RPMI7951 (cell line): Measurements from ENCODE around the gene CHI3L1. TPM values are rescaled to one million over a fixed set of nuclear protein-coding genes. Genes with fewer than 3 reads are reported as not detected.
A peak's percentile ranks its signal among the peaks of the same experiment; 100 is the strongest.

Experiments
- DNase-seq: peaks from one replicate; pipeline ENCODE4 v3.0.0-alpha.2; 2012; ENCODE audit warnings: low read depth
- total RNA-seq: library from RNA; depleted of rRNA; stranded (reverse); fragments of >200 nt; shearing (Covaris generic); gene quantifications from 2 replicates; pipeline ENCODE4 v1.2.3, GENCODE V29; 2014

Gene CHI3L1
- total RNA-seq, 1 experiment from 2014 or later = not detected

DNA sequence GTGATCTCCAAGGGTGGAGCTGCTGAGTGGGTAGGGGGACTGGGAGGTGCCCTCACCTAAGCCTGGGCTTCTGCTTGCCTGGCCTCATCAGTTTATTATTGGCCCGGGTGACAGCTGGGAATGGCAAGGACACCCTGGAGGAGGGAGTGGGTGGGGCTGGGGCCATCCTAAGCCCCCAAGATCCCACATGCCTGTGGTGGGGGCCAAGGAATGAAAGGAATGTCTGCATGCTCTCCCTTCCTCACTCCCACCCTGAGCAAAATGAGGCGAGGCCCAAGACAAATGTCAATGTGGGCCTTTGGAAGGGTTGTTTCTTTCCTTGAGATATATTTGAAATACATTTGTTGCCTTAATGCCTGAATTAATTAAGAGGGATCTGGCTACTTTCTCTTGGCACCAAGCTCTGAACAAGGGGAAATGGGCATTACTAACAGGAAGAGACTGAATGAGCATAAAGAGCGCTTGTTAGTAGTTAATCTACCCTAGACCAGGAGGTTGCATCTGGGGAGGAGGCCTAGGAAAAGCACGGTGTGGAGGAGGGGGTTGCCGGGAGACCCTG, 19.7 kb upstream of the CHI3L1 start:
- no peak for DNase-seq

DNA sequence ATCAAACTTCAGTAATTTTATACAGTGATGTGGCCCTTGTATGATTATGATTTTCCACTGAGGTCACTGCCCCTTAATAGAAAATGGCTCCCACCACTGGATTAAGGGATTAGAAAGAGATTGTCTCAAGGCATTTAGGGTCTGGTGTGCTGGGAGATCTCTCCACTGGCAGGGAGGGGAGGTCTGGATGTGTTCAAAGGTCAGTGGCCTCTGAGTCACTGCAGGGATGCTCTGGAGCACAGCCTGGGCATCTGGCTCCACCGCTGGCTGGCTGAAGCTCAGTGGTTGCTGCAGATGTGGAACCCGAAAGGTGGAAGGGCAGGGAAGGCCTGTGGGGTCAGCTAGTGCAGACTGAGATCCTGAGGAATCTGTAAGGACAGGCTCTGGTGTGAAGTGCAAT, 18.3 kb upstream of the CHI3L1 start:
- DNase-seq = no peak

DNA sequence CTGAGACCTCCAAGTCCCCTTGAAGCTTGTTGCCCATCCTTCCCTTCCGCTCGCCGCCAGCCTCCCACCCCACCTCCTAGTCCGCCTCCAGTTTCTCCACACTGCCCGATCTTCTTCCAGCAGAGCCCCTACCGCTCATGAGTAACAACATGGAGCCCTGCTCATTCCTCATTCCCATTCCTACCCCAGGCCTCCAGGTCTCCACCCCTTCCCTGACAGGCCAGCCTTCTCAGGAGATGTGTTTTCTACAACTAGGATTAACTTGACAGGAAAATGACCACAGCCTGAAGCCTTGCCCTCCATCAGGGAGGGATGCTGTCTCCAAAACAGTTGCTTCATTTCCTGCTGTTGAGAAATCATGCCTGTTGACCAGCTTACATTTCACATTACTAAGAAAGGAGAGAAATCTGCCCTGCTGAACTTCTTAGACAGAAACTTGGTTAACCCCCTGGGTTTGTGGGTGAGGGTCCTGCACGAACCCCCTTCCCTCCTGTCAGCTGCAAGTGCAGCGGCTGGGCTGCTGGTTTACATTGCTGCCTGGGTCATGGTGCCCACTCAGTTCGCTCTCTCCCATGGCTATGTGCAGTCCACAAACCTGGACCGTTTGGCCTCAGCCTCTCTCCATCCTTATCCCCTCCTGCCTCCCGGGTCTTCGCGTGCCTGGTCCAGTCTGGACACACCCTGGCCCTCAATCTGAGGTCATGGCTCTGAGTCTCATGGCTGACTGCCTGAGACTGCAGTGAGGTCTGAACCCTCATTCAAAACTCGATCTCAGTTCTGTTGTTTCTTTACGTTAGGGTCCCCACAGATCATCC, 16.1 kb upstream of the CHI3L1 start:
- peak; percentile 49 for DNase-seq

DNA sequence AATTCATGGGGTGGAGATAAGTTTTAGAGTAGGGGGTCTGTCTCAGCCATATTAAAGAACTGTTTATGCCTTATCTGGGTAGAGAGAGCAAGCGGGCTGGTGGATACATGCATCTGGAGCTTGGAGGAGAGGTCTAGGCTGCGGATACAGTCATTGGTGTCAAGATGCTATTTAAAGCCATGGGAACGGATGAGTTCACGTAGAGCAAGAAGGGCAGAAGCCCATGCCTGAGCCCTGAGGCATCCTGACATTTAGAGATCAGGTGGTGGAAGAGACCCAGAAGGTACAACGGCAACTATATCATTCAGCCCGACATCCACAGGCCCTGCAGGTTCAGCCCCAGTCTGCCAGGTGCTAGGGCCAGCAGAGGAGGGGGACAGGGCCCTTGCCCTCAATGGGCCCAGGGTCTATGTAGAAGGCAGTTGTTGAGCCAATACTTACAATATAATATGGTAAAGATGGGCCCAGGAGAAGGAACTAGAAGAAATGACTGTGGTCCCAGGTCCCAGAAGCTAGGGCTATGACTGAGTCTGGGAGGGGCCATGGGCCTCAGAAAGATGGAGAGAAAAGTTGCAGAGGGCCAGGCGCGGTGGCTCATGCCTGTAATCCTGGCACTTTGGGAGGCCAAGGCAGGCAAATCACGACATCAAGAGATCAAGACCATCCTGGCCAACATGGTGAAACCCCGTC, 15.2 kb upstream of the CHI3L1 start:
- no peak for DNase-seq

DNA sequence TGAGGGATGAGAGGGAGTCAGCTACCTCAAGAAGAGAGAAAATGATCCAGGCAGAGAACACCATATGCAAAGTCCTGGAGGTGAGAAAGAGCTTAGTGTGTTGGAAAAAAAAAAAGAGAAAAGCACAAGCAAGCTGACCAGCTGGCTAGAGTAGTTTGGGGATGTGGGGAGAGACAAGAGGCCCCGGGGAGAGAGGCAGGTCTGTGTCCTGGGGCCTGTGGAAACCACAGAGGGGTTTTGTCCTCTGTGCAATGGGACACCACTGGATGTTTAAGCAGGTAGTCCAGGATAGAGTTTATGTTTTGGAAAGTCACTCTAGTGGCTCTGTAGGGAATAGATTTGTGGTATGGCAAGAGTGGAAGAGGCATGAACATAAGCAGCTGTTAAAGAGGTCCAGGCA, 14.4 kb upstream of the CHI3L1 start:
- no peak for DNase-seq

DNA sequence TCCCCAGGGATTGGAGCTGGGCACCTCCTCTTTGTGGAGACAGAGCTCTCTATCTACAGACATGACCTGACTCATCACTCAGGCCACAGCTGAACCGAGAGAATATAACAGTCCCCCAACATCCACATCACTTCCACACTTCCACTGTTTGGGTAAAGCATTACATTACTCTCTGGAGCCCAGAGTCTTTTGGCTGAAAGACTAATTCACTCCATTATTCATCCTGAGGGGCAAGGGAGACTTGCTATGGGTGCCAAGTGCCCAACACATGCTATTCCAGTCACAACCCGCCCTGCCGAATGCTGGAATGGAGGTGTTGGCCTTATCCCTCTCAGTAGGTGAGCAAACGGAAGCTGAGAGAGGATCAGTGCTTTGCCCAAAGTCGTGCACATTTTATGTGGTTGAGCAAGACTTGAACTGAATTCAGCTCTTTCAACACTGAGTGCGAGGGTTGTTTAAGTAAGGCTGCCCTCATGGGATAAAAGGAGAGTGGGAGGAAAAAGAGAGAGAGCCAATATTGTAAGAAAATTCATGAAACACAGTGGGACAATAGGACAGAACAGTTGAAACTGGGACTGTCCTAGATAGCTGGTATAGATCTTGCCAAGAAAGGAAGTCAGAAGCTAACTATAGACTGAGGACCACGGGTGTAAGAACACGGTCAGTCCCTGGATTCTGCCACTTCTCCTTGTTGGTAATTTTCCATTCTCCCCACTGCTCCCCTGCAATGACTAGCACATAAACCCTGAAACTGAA, 13.5 kb upstream of the CHI3L1 start:
- DNase-seq = peak; percentile 44

DNA sequence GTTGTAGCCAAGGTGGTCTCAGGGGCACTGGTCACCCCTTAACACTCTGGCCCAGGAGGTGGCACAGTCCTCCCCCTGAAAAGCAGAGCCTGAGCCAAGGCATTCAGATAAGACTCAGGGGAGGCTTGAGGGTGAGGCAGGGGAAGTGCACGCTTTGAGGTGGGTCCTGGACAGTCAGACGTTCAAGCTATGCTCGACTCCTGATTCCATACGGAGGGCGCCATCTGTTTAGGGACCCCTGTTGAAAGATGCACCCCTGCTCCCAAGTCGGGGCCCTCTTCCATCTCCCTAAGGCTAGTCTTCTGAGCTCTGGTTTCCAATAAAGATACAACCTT, 12.9 kb upstream of the CHI3L1 start:
- no peak for DNase-seq

DNA sequence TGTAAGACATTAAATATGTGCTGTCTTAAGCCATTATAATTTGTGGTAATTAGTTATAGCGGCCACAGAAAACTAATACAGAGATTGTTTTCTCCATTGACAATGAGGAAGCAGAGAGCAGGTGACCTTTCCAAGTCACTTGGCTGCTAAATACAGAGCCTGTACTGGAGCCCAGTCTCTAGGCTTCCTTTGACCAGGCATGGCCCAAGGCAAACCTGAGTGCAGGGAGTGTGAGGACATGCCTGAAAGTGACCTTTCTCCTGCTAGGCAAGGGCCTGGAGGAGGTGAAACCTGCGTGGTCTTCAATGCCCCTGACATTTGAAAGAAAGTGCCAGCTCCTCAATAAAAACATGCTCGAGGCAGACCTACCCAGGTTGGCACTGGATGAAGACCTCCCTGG, 12.5 kb upstream of the CHI3L1 start:
- DNase-seq = no peak

DNA sequence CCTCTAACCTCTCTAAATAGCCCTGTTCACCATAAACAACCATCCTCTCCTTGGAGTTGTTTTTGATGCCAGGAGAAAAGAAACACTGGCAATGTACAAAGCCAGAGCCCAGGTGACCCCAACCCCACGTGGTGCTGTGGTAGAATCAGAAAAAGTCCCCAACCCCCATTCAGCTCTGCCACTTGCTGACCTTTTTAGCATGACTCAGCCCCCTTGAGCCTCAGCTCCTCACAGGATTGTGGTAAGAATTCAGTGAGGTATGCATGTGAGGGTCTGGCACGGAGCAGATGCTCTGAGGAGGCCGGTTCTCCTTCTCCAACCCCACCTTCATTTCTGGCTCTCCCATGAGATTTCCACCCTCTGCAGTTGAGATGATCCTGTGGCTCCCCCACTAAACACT, 11.1 kb upstream of the CHI3L1 start:
- DNase-seq = peak; percentile 84

DNA sequence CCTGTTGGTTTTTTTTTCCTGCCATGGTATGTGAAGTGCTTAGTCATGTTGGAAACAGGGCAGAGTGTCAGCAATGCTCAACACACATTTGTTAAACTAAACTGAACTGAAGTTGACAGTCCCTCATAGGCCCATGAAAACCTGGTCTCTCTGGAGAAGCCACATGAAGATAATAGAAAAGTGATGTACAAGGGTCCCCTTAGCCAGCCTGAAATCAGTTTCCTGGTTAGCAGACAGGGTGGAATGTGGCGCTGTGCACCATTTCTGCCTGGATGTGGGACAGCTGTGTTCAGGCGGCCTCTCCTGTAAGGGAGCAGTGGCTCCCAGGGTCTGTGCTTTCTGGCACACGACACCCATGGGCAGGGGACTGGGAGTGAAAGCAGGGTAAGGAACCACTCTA, 9.9 kb upstream of the CHI3L1 start:
- peak; percentile 14 for DNase-seq

DNA sequence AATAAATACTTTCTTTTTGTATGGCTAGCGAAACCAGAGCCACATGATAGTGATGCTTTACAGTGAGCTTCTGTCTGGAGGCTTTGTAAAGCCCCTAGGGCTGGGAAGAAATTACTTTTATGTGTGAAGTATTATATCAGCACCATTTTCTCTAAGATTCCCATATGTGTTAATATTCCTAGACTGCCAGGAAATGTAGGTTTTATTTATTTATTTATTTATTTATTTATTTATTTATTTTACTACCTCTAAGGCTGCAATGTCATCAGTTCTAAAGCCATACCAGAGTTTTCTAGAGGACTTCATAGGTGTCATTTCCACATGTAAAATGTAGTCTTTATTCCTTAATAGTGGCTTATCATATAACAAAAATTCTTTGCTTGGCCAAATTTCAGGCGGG, 4.4 kb upstream of the CHI3L1 start:
- no peak for DNase-seq

DNA sequence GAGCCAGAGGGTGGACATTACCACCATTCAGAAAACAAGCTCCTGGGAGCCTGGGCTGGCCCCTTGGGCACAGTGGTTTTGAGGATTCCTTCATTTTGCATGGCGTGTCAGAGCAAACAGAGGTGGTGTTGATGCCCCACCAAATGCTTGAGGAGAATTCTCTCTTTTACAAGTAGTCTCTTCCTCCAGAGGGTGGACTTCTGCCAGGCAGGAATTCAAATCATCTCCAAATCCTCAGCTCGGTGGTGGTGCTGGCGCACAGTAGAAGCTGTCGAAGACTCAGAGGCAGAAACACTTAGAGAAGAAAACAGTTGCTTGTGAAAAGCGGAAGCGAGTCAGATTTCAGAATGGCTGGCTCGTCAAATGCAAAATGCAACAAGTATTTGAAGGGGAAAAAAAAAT, 3.4 kb upstream of the CHI3L1 start:
- DNase-seq = peak; percentile 60

DNA sequence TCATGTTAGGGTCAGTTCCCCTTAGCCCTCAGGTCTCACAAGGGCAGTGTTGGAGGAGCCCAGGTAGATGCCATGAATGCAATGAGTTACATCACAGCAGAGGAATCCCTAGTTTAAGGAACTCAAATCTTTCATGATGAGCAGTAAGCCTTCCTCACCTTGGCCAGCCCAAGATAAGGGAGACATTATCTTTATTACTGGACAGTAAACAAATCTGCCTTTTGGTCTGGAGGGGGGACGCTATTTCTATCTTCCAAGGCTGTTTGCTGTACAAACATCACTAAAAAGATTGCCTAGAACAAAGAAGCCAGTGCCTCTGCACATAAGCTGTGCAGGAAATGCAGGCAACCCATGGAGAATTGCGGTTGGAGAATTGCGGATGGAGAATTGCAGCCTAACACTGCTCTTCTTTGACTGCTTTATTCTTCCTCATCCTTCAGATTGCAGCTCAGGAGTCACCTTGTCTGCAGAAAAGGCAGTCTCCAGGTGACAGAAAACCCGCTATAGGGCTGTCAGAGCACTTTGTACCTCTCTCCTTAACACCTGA, 2.3 kb upstream of the CHI3L1 start:
- DNase-seq = no peak

DNA sequence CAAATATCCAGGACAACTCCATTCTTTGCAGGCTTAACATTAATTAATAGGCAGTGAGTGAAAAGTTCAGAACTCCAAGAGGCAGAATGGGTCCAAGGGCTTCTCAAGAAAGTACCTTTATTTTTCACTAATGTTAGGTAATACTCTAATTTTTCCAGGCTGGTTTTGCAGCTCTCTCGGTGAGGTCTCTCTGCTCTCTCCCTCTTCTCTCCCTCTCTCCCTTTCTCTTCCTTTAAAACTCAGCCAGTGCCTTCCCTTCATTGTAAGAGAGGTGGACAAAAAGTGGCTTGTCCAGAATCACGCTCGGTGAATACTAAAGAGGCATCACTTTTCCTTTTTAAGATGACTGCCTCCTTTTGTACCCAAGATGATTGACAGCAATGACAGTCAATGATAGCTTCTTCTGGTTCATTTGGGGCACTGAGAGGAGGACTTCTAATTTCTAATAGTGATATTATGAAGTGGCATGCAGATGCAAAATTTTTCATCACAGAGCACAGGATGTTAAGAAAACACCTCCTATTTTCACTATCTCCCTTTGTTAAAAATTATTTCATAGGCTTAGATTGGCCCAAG, 1.3 kb upstream of the CHI3L1 start:
- DNase-seq = no peak

DNA sequence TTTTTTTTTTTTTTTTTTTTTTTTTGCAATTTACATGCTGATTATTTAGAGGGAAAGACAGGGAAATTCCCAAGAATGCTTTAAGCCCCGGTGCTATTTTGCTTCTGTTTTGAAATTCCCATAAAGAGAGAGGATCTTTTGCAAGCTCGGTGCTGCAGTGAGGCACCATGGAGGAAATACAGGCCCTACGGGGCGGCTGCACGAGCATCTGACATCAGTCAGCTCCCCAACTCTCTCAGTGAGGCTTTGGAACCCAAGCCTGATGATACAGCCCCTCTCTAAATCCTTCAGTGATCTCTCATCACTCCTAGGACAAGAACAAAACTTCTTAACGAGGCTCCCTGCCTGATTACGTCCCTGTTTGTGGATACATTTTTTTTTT, 791 bp upstream of the CHI3L1 start:
- no peak for DNase-seq

DNA sequence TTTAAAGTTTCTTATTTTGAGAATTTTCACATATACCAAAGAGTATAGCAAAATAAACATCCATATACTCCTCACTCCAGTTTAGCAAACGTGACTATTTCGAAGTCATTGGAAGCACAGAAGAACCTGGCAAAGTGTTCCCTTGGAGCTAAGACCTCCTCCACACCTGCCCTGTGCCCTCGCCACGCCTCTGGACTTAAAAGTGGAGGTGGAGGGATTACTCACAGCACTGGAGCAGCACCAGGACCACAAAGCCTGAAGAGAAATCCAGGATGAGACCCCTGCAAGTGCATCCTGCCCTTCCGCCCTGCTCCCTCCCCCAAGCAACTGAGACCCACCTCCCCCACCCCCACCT, 436 bp downstream of the CHI3L1 start:
- no peak for DNase-seq

DNA sequence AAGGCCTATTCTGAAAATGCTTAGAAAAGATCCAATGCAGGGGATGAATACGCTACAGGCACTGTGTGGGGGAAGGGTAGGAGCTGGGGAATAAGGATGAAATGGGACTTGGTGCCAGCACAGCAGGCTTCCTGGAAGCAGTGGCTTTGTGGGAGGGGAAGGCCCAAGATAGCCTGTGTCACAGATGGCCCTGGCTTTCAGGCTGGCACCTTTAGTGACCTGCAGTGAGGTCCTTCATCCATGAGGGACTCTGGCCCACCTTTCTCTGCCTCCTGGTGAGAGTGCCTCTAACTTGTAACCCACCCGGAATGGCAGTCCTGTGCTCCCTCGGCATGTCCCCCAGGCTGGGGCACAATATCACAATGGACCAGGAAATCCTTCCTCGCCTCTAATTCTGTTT, 919 bp downstream of the CHI3L1 start:
- DNase-seq = no peak

DNA sequence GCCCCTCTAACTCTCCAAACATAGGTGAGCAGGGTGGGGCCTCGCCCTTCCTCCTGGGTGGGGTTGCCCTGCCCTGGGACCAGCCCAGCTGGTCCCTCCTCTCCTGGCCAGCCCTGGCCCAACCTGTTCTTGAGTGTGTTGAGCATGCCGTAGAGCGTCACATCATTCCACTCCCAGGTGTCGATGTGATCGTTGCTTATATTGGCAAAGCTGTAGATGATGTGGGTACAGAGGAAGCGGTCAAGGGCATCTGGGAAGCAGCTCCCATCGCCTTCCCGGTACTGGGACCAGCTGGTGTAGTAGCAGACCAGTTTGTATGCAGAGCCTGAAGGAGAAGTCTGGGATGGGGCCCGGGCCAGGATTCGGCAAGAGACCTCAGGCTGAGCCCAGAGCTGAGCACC, 1.4 kb downstream of the CHI3L1 start:
- DNase-seq = no peak

DNA sequence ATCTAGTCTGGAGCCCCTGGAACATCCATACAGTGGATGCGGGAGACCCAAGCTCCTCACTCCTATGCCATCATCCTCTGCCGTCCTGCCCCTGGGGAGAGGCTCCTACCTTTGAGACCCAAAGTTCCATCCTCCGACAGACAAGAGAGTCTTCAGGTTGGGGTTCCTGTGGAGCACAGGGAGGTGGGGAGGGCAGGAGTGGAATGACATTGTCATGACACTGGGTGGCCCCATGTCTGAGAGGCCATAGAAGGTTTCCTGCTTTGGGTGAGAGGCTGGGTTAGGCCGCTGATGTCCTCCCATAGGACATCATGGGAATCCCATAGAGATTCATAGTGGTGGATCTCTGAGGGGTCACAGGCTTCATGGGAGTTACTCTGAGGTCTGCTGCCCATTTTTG, 2.0 kb downstream of the CHI3L1 start:
- no peak for DNase-seq

DNA sequence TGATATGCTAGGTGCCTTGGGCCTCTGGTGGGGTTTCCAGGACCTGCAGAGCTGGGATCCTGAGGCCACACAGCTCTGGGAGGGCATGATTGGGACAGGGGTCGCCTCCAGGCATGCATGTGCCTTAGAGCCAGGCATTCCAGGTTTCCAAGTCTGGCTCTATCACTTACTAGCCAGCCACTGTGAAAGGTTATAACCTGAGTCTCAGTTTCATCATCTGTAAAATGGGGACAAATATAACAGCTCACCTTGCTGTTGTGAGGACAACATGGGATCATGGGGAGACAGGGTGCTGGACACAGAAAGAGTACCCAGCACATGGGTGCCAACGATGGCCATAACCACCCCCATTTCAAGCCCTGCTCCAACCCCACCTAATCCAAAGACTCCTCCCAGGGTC, 2.7 kb downstream of the CHI3L1 start:
- DNase-seq = no peak

DNA sequence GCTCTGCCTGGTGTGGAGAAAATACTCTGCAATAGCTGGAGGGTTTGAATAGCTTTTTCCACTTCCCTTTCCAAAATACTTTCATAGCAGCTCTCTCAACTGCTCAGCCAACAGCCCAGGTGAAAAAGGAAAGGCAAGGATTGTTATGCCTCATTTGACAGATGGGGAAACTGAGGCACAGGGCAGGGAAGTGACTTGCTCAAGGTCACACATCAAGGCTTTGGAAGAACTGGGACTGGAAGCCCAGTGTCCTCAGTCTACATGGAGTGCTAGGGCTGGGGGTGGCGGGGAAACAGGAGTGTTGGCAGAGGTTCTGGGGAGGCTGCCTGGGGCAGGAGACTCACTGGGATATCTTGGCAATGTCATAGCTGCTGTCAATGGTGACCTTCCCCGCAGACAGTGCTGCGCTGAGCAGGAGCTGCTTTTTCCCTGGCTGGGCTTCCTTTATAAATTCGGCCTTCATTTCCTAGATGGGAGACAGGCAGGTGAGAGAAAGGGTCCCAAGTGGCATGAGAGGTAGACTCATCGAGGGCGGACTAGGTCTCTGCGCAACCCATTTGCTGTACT, 4.0 kb downstream of the CHI3L1 start:
- DNase-seq = no peak
